Ovary (tissue), 9 donors: Measurements from ENCODE around the gene CTBP2. TPM values are rescaled to one million over a fixed set of nuclear protein-coding genes. Genes with fewer than 3 reads are reported as not detected.
A peak's percentile ranks its signal among the peaks of the same experiment; 100 is the strongest.
"Not testable (repeated sequence)": the region's sequence is repeated elsewhere in the genome, so short reads cannot be mapped to it uniquely, and the experiment has no call there.

ENCODE experiments used
- DNase-seq, 5 donors: peaks; one replicate each; pipeline ENCODE4 v3.0.0-alpha.2; 2019 to 2020
- H3K27ac ChIP-seq, 2 donors: fragments of 200-600 bp; one replicate each; pipeline versions ENCODE4 v1.5.1 to v1.8.0; 2019 to 2022
- H3K27me3 ChIP-seq: fragments of 200-600 bp; one replicate; pipeline ENCODE4 v1.8.0; 2022
- H3K36me3 ChIP-seq: fragments of 200-600 bp; sonication (generic); one replicate; pipeline ENCODE4 v1.5.1; 2019
- H3K4me1 ChIP-seq: one replicate; pipeline ENCODE4 v1.8.1; 2013; ENCODE audit warnings: mild to moderate bottlenecking, moderate library complexity; ENCODE audit not compliant: insufficient read depth
- H3K4me3 ChIP-seq: fragments of 200-600 bp; sonication (generic); one replicate; pipeline ENCODE4 v1.5.1; 2017
- H3K9me3 ChIP-seq, 2 donors: fragments of 200-600 bp in 1 of 2; sonication (generic) in 1 of 2; one replicate each; pipeline versions ENCODE4 v1.5.1 to v1.8.1; 2013 to 2019; ENCODE audit warnings: mild to moderate bottlenecking in 1 of 2, moderate library complexity in 1 of 2
- EP300 ChIP-seq: sonication (generic); formaldehyde crosslinking; IDR thresholded peaks from one replicate; pipeline ENCODE4 v1.6.1; 2017; ENCODE audit warnings: antibody characterized with exemption
- POLR2A ChIP-seq: fragments of 450-650 bp; IDR thresholded peaks from one replicate; pipeline ENCODE4 v1.6.1; 2017; ENCODE audit warnings: antibody characterized with exemption, mild to moderate bottlenecking, moderate library complexity
- WGBS, 3 donors: extraction: QIAGEN DNeasy Blood & Tissue Kit in 1 of 3; methylation state at CpG; one replicate each; pipeline versions ENCODE4 v1.1.5 to v1.1.7; 2013 to 2017; 5-methylcytosine and 5-hydroxymethylcytosine counted together
- intact Hi-C, 4 donors: fragments of 100-400 bp; cut with DNase I; formaldehyde crosslinking; loops; one replicate each; pipeline versions ENCODE4 v1.11.0 to v1.15.1; 2022 to 2023
- polyA plus RNA-seq, 2 donors: library from polyadenylated mRNA; stranded (reverse); fragments of 200-250 nt in 1 of 2; fragments of 350-450 nt in 1 of 2; fragmentation: Illumina TruSeq in 1 of 2; extraction: RNeasy Lipid Tissue Mini Kit (QIAGEN cat#74804) in 1 of 2; gene quantifications; one replicate each; pipeline ENCODE4 v1.2.3, GENCODE V29; 2013 to 2014
- total RNA-seq, 7 donors: library from RNA; depleted of rRNA in 2 of 7; stranded (reverse); fragments of >200 nt in 2 of 7; fragmentation: NEBNext Ultra II Directional in 3 of 7; extraction: Animal tissue kit (Norgen Biotek cat#: 25700) in 3 of 7; gene quantifications; one replicate each; pipeline versions ENCODE4 v1.1.0 to v1.2.4, GENCODE V29; 2016 to 2023
- TF ChIP-seq, protein P1 (sequence below), 3 donors: fragments of 450-650 bp in 2 of 3; fragments of 200-600 bp in 1 of 3; IDR thresholded peaks; one replicate each; pipeline versions ENCODE4 v1.5.1 to v1.8.0; 2016 to 2022; ENCODE audit warnings: antibody characterized with exemption in 3 of 3, mild to moderate bottlenecking in 1 of 3
- donor health status: DM: no; HTN: no; CAD: no; lungs with moderate emphysema.
- donor health status: DM: no; HTN: no; CAD: no.
- donor health status: Bipolar disorder and iron deficiency.
- donor health status: DM: yes; HTN: yes; CAD: no.
- donor health status: DM: no; HTN: no; CAD: no.
- donor health status: DM: yes; HTN: yes; CAD: no.

CTBP2 gene
- total and polyA plus RNA-seq, 9 donors = 25.3 to 107 (median 69.5) TPM

DNA sequence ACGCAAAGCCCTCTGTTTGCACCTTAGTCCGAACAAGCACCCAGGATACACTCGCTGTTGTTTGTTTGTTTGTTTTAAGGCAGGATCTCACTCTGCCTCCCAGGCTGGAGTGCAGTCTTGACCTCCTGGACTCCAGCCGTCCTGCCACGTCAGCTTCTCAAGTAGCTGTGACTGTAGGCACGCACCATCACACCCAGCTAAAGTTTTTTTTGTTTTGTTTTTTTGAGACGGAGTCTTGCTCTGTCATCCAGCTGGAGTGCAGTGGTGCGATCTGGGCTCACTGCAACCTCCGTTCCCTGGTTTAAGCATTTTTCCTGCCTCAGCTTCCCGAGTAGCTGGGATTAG is 76.8 kb downstream of the CTBP2 start:
- H3K36me3 ChIP-seq = no peaks in the 10 kb centered on the region
- DNase-seq = peak in 2 of 5 donors; percentile 21 to 29
- H3K27me3 ChIP-seq = no peaks in the 10 kb centered on the region
- H3K27ac ChIP-seq = peak overlapping the region in 1 of 2 donors; percentile 75
- intact Hi-C loops = no loop called here
- TF ChIP-seq POLR2A (no peak), EP300 (no peak)
- TF ChIP-seq, protein P1, sequence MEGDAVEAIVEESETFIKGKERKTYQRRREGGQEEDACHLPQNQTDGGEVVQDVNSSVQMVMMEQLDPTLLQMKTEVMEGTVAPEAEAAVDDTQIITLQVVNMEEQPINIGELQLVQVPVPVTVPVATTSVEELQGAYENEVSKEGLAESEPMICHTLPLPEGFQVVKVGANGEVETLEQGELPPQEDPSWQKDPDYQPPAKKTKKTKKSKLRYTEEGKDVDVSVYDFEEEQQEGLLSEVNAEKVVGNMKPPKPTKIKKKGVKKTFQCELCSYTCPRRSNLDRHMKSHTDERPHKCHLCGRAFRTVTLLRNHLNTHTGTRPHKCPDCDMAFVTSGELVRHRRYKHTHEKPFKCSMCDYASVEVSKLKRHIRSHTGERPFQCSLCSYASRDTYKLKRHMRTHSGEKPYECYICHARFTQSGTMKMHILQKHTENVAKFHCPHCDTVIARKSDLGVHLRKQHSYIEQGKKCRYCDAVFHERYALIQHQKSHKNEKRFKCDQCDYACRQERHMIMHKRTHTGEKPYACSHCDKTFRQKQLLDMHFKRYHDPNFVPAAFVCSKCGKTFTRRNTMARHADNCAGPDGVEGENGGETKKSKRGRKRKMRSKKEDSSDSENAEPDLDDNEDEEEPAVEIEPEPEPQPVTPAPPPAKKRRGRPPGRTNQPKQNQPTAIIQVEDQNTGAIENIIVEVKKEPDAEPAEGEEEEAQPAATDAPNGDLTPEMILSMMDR (IDR thresholded peaks at IDR 0.05) = no peak
- WGBS, 3 donors = 79 to 87% (median 82%) methylated on average over 10 of the region's 10 CpGs
- peaks cover 24% of the 10 kb centered on the region for H3K4me1 ChIP-seq
- H3K9me3 ChIP-seq = no peaks in the 10 kb centered on the region
- no peak overlapping the region for H3K4me3 ChIP-seq

DNA sequence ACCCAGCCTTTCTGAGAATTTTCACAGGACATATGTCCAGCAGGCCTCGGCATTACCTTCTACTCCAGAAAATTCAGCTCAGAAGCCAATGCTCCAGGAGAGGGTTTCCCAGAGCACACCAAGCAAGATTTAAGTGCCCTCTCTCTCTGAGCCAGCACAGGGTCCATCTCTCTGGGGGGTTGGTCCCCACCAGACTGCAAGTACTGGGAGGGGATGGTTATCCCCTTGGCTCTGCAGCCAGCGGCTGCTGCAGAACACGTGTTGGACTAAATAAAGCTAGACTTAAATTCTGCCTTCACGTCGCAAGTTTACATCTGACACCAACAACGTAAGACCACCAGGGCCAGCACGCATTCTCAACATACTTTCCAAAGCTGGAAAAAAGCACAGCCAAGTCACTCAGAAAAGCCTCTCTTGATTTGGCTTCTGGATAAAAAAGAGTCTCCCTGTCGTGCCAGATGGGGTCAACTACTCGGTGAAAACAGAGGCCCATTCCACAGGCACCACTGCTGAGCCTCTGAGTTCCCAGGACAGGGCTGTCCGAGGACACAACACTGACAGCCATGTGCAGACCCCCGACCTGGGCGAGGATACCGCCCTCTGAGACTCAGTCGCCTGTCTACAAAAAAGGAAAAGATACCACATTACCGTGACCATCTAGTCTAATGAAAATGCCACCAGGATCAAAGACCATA is 77.3 kb downstream of the CTBP2 start:
- peak in 3 of 5 donors; percentile 16 to 26 (median 21) for DNase-seq
- Histone ChIP-seq H3K27me3 (no peaks in the 10 kb centered on the region), H3K36me3 (no peaks in the 10 kb centered on the region), H3K9me3 (no peaks in the 10 kb centered on the region), H3K4me1 (peaks cover 24% of the 10 kb centered on the region), H3K27ac (no peak overlapping the region), H3K4me3 (no peak overlapping the region)
- intact Hi-C loops = no loop called here
- 81 to 87% (median 84%) methylated on average over 15 of the region's 15 CpGs for WGBS, 3 donors
- TF ChIP-seq POLR2A = no peak
- TF ChIP-seq, protein P1 (IDR thresholded peaks at IDR 0.05) = no peak
- TF ChIP-seq EP300 = no peak

DNA sequence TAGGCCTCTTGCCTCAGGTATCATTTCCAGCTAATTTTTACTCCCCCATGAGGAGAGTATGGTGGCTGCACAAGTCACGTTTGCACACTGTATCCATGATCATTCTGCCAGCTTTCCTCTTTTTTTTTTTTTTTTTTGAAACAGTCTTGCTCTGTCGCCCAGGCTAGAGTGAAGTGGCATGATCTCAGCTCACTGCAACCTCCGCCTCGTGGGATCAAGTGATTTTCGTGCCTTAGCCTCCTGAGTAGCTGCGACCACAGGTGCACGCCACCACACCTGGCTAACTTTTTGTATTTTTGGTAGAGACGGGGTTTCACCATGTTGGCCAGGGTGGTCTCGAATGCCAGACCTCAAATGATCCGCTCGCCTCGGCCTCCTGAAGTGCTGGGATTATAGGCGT is 77.9 kb downstream of the CTBP2 start:
- H3K4me1 ChIP-seq = peaks cover 24% of the 10 kb centered on the region
- peak in 1 of 5 donors; percentile 19 for DNase-seq
- 94 to 97% (median 96%) methylated on average over 13 of the region's 13 CpGs for WGBS, 3 donors
- intact Hi-C loops, H3K36me3 ChIP-seq, H3K4me3 ChIP-seq, H3K27ac ChIP-seq, H3K27me3 ChIP-seq, H3K9me3 ChIP-seq: not testable (repeated sequence)

DNA sequence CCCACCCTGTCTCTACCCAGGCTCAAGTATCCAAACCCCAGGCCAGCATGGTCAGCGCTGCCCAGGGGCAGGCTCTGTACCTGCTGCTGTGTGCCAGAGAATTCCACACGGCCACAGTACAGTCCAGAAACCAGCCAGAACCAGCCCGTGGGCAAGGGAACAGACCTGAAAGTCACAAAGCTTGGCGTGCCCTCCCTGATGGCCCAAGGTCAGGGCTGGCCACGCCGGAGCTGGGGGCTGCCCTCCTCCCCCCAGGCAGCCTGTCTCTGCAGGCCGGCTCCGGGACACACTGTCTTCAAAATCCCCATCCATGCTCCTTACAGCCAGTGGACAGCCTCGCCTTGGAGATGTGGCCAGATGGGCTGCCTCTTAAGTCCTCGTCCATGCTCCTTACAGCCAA is 78.4 kb downstream of the CTBP2 start:
- H3K27me3 ChIP-seq = no peaks in the 10 kb centered on the region
- H3K9me3 ChIP-seq = no peaks in the 10 kb centered on the region
- no peak overlapping the region for H3K27ac ChIP-seq
- DNase-seq = peak in 2 of 5 donors; percentile 14 to 29
- H3K36me3 ChIP-seq = no peaks in the 10 kb centered on the region
- TF ChIP-seq, protein P1 (IDR thresholded peaks at IDR 0.05) = no peak
- no peak for TF ChIP-seq POLR2A
- TF ChIP-seq EP300 = no peak
- 79 to 82% (median 81%) methylated on average over 10 of the region's 10 CpGs for WGBS, 3 donors
- no peak overlapping the region for H3K4me3 ChIP-seq
- H3K4me1 ChIP-seq = peaks cover 24% of the 10 kb centered on the region
- intact Hi-C loops = no loop called here

DNA sequence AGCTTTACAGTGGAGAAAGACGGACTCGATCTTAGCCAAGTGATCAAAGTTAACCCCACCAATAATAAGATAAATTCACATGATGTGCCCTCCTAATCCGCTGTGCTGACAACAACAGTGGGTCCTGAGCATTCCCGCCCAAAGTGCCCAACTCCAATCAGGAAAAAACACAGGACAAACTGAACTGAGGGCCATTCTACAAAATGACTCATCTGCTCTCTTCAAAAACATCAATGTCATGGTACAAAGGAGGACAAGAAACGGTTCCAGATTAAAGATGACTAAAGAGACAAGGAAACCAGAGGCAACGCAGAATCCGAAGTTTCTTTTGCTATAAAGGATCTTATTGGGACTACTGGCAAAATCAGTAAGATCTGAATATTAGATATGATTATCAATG is 79.4 kb downstream of the CTBP2 start:
- TF ChIP-seq EP300 = no peak
- no peak for TF ChIP-seq POLR2A
- TF ChIP-seq, protein P1 (IDR thresholded peaks at IDR 0.05) = no peak
- no peaks in the 10 kb centered on the region for H3K9me3 ChIP-seq
- 90 to 93% (median 92%) methylated on average over 7 of the region's 7 CpGs for WGBS, 3 donors
- H3K36me3 ChIP-seq = no peaks in the 10 kb centered on the region
- intact Hi-C loops = no loop called here
- no peaks in the 10 kb centered on the region for H3K27me3 ChIP-seq
- H3K4me1 ChIP-seq = peaks cover 24% of the 10 kb centered on the region
- H3K4me3 ChIP-seq = no peak overlapping the region
- no peak for DNase-seq
- no peak overlapping the region for H3K27ac ChIP-seq
